HepG2 (cell line): Measurements from ENCODE around the gene POLR2B. TPM values are rescaled to one million over a fixed set of nuclear protein-coding genes. Genes with fewer than 3 reads are reported as not detected.

Experiments used
- ARHGAP35 ChIP-seq: sonication (generic); formaldehyde crosslinking; IDR thresholded peaks from 2 replicates; pipeline ENCODE4 v1.9.0; 2022; ENCODE audit warnings: mild to moderate bottlenecking, inconsistent platforms, moderate library complexity, missing genetic modification reagents, borderline replicate concordance
- ARNT2 ChIP-seq: sonication (generic); formaldehyde crosslinking; IDR thresholded peaks from 2 replicates; pipeline ENCODE4 v1.8.0; 2022; ENCODE audit warnings: mild to moderate bottlenecking, low read depth, missing genetic modification reagents, moderate library complexity
- ATF5 ChIP-seq: sonication (generic); formaldehyde crosslinking; IDR thresholded peaks from 2 replicates; pipeline ENCODE4 v1.4.0; 2020; ENCODE audit warnings: mild to moderate bottlenecking, low read depth, missing genetic modification reagents
- CC2D1A ChIP-seq: sonication (generic); formaldehyde crosslinking; IDR thresholded peaks from 2 replicates; pipeline ENCODE4 v1.8.1; 2023; ENCODE audit warnings: mild to moderate bottlenecking, missing genetic modification reagents
- FOXO1 ChIP-seq: sonication (generic); formaldehyde crosslinking; IDR thresholded peaks from 2 replicates; pipeline ENCODE4 v1.4.0; 2020; ENCODE audit warnings: missing genetic modification reagents
- FOXO4 ChIP-seq: sonication (generic); formaldehyde crosslinking; conservative IDR thresholded peaks from 2 replicates; pipeline ENCODE4 v1.8.1; 2023; ENCODE audit warnings: missing genetic modification reagents
- GATAD1 ChIP-seq: IDR thresholded peaks from 2 replicates; pipeline ENCODE4 v1.6.1; 2016; ENCODE audit warnings: missing genetic modification reagents, missing compliant biosample characterization
- GMEB1 ChIP-seq: sonication (generic); formaldehyde crosslinking; IDR thresholded peaks from 2 replicates; pipeline ENCODE4 v1.5.1; 2020; ENCODE audit warnings: missing genetic modification reagents, mild to moderate bottlenecking, borderline replicate concordance
- HDAC2 ChIP-seq: sonication (generic); formaldehyde crosslinking; IDR thresholded peaks from 2 replicates; pipeline ENCODE4 v1.4.0; 2020; ENCODE audit warnings: missing genetic modification reagents
- JUN ChIP-seq: sonication (generic); formaldehyde crosslinking; IDR thresholded peaks from 2 replicates; pipeline ENCODE4 v1.4.0; 2020; ENCODE audit warnings: mild to moderate bottlenecking, missing genetic modification reagents
- MBD4 ChIP-seq: IDR thresholded peaks from 2 replicates; pipeline ENCODE4 v1.6.1; 2012; ENCODE audit warnings: low read length, inconsistent platforms, borderline replicate concordance
- MBNL3 ChIP-seq: fragments of 250-450 bp; sonication (Bioruptor Pico); conservative IDR thresholded peaks from 2 replicates; pipeline ENCODE4 v1.8.0; 2022; ENCODE audit warnings: mild to moderate bottlenecking, inconsistent platforms
- POLR2A ChIP-seq, 2 experiments: IDR thresholded peaks; 2 replicates each; pipeline ENCODE4 v1.6.1; 2011; ENCODE audit warnings: low read depth in 2 of 2, low read length in 2 of 2, mild to moderate bottlenecking in 1 of 2, moderate library complexity in 1 of 2; ENCODE audit not compliant: insufficient read depth in 1 of 2
- POLR2AphosphoS5 ChIP-seq: IDR thresholded peaks from 2 replicates; pipeline ENCODE4 v1.6.1; 2012; ENCODE audit warnings: low read depth, low read length
- RFXAP ChIP-seq: sonication (generic); formaldehyde crosslinking; IDR thresholded peaks from 2 replicates; pipeline ENCODE4 v1.4.0; 2020; ENCODE audit warnings: missing genetic modification reagents, borderline replicate concordance
- TFE3 ChIP-seq: IDR thresholded peaks from 2 replicates; pipeline ENCODE4 v1.6.1; 2016
- THAP11 ChIP-seq: IDR thresholded peaks from 2 replicates; pipeline ENCODE4 v1.6.1; 2016; ENCODE audit warnings: missing biosample characterization, missing genetic modification reagents
- ZBTB20 ChIP-seq: sonication (generic); formaldehyde crosslinking; IDR thresholded peaks from 2 replicates; pipeline ENCODE4 v1.8.1; 2023; ENCODE audit warnings: missing genetic modification reagents, low read depth, mild to moderate bottlenecking, borderline replicate concordance
- ZKSCAN8 ChIP-seq: IDR thresholded peaks from 2 replicates; pipeline ENCODE4 v1.6.1; 2016; ENCODE audit warnings: borderline replicate concordance, missing genetic modification reagents, missing compliant biosample characterization
- ZNF251 ChIP-seq: sonication (generic); formaldehyde crosslinking; IDR thresholded peaks from 2 replicates; pipeline ENCODE4 v1.9.0; 2021; ENCODE audit warnings: mild to moderate bottlenecking, missing genetic modification reagents
- ZNF331 ChIP-seq: sonication (generic); formaldehyde crosslinking; IDR thresholded peaks from 2 replicates; pipeline ENCODE4 v1.4.0; 2020; ENCODE audit warnings: missing genetic modification reagents
- ZNF335 ChIP-seq: sonication (generic); formaldehyde crosslinking; IDR thresholded peaks from 2 replicates; pipeline ENCODE4 v1.4.0; 2020; ENCODE audit warnings: missing genetic modification reagents
- ZNF432 ChIP-seq: sonication (generic); formaldehyde crosslinking; IDR thresholded peaks from 2 replicates; pipeline ENCODE4 v1.5.0; 2020; ENCODE audit warnings: missing genetic modification reagents, mild to moderate bottlenecking, borderline replicate concordance
- ZNF501 ChIP-seq: sonication (generic); formaldehyde crosslinking; IDR thresholded peaks from 2 replicates; pipeline ENCODE4 v1.5.1; 2020; ENCODE audit warnings: mild to moderate bottlenecking, moderate library complexity, missing genetic modification reagents
- ZNF713 ChIP-seq: sonication (generic); formaldehyde crosslinking; IDR thresholded peaks from 2 replicates; pipeline ENCODE4 v1.4.0; 2020; ENCODE audit warnings: mild to moderate bottlenecking, missing genetic modification reagents
- ZNF83 ChIP-seq: sonication (generic); formaldehyde crosslinking; IDR thresholded peaks from 2 replicates; pipeline ENCODE4 v1.4.0; 2020; ENCODE audit warnings: missing genetic modification reagents, mild to moderate bottlenecking, borderline replicate concordance
- ZNF850 ChIP-seq: sonication (generic); formaldehyde crosslinking; conservative IDR thresholded peaks from 2 replicates; pipeline ENCODE4 v1.9.0; 2021; ENCODE audit warnings: mild to moderate bottlenecking, missing genetic modification reagents
- polyA plus RNA-seq, 8 experiments: library from polyadenylated mRNA; depleted of rRNA in 3 of 8; stranded (reverse) in 7 of 8; unstranded in 1 of 8; fragments of >200 nt; fragmentation: Illumina TruSeq in 4 of 8; extraction: Trizol in 4 of 8; gene quantifications; 2 replicates each; pipeline versions ENCODE4 v1.2.1 to v1.2.3, GENCODE V29; 2011 to 2016; ENCODE audit warnings: low read depth in 4 of 8, missing spikeins in 1 of 8, mixed read lengths in 1 of 8; ENCODE audit not compliant: insufficient read depth in 1 of 8
- total RNA-seq, 5 experiments: library from RNA; depleted of rRNA; stranded (reverse); fragments of >200 nt; fragmentation: Illumina TruSeq; extraction: Trizol; gene quantifications; 2 replicates each; pipeline ENCODE4 v1.2.3, GENCODE V29; 2016; ENCODE audit warnings: low read depth in 1 of 5

The POLR2B gene
- total and polyA plus RNA-seq, 2 of the 13 experiments (the other 11 are each of a cell fraction or from before 2014, with no cell fraction given): 70.6 to 116 TPM

- TF ChIP-seq ZNF83: no peak
- peak; percentile 76 for TF ChIP-seq THAP11 (CRISPR knock-in tag)
- TF ChIP-seq ARNT2 (CRISPR knock-in tag): no peak
- no peak for TF ChIP-seq RFXAP (CRISPR knock-in tag)
- no peak for TF ChIP-seq FOXO4 (CRISPR knock-in tag)
- peak; percentile 60 for TF ChIP-seq ZNF501
- peak; percentile 94 for TF ChIP-seq POLR2AphosphoS5
- TF ChIP-seq ZKSCAN8 (CRISPR knock-in tag): no peak
- peak; percentile 52; the same call in 1 of the 2 replicates for TF ChIP-seq GMEB1 (CRISPR knock-in tag)
- TF ChIP-seq HDAC2 (CRISPR knock-in tag): no peak
- 0 out of 2 replicates have a peak, but pooled peaks have one; percentile 44 for TF ChIP-seq TFE3
- no peak for TF ChIP-seq ZNF432 (CRISPR knock-in tag)
- TF ChIP-seq ZNF331: no peak
- TF ChIP-seq ARHGAP35: 0 out of 2 replicates have a peak, but pooled peaks have one; percentile 69
- no peak for TF ChIP-seq ATF5 (CRISPR knock-in tag)
- TF ChIP-seq ZBTB20 (CRISPR knock-in tag): no peak; the same call in 1 of the 2 replicates
- TF ChIP-seq ZNF335 (CRISPR knock-in tag): no peak
- TF ChIP-seq CC2D1A: 0 out of 2 replicates have a peak, but pooled peaks have one; percentile 10
- TF ChIP-seq MBD4: no peak
- TF ChIP-seq JUN (CRISPR knock-in tag): no peak
- TF ChIP-seq ZNF713 (CRISPR knock-in tag): 0 out of 2 replicates have a peak, but pooled peaks have one; percentile 30
- TF ChIP-seq MBNL3 (CRISPR knock-in tag): no peak
- TF ChIP-seq POLR2A (IDR thresholded peaks at IDR 0.05; ENCODE audit: insufficient read depth in 1 of 2, low read depth in 2 of 2, low read length in 2 of 2): peak; percentile 90 to 98
- TF ChIP-seq GATAD1 (CRISPR knock-in tag): peak; percentile 90
- no peak; the same call in 1 of the 2 replicates for TF ChIP-seq FOXO1
- no peak for TF ChIP-seq ZNF251 (CRISPR knock-in tag)
- TF ChIP-seq ZNF850 (CRISPR knock-in tag): no peak
These were observed 1.2 kb upstream of the POLR2B start, which contains the start of gene NOA1 (continued) for GRCh38 chr4:56977321-56978012.
